ENCODE results near the gene MYL9. TPM values are rescaled to one million over a fixed set of nuclear protein-coding genes. Genes with fewer than 3 reads are reported as not detected.
A peak's percentile ranks its signal among the peaks of the same experiment; 100 is the strongest.

The MYL9 gene
- total and polyA plus RNA-seq, 2 donors (not counting 1 experiment from before 2014, with no cell fraction given), result 0.78 to 3.5 TPM

DNA sequence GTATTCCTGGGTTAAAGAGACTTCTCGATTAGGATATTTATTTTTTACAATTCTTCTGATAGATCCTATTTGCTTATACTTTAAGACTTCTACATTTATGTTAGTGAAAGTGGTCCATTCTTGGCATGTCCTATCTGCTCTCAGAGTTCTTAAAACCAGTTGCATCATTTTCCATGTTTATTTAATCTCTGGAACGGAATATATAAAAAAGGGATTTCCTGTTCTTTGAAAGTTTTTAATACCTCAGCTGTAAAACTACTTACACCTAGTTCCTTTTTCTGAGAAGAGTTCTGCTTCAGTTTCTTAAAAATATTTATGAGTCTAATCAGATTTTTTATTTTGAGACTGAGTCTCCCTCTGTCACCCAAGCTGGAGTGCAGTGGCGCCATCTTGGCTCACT is 18.0 kb upstream of the MYL9 start:
- Mint-ChIP-seq H3K9me3 (ENCODE audit: insufficient read depth) (no peaks in the 10 kb centered on the region), H3K27ac (no peak overlapping the region), H3K4me1 (peaks cover 10% of the 10 kb centered on the region), H3K27me3 (no peaks in the 10 kb centered on the region), H3K4me3 (no peak overlapping the region)
- Histone ChIP-seq H3K4me3 (ENCODE audit: control extremely low read depth in 1 of 5, extremely low read depth in 1 of 5, insufficient read depth in 1 of 5, low read depth in 2 of 5, low read length in 4 of 5) (no peak overlapping the region), H3K9me3 (ENCODE audit: control extremely low read depth in 1 of 3, control insufficient read depth in 2 of 3, insufficient read depth in 1 of 3, low read length in 2 of 3) (no peaks in the 10 kb centered on the region), H2AFZ (ENCODE audit: insufficient read depth, low read depth, low read length, poor library complexity, severe bottlenecking) (no peak overlapping the region), H3K79me2 (ENCODE audit: control insufficient read depth, insufficient read depth, low read length) (peaks cover 4% of the 10 kb centered on the region), H4K20me1 (ENCODE audit: control insufficient read depth, insufficient read depth, low read length, poor library complexity, severe bottlenecking) (no peaks in the 10 kb centered on the region), H3K27ac (ENCODE audit: low read length in 2 of 2) (peak overlapping the region; percentile 8 to 56), H3K4me1 (ENCODE audit: control insufficient read depth in 2 of 2, insufficient read depth in 2 of 2, low read length in 2 of 2) (peaks cover 14 to 15% of the 10 kb centered on the region in 2 donors), H3K27me3 (replicated peaks in 1 of 4; ENCODE audit: control extremely low read depth in 1 of 4, control insufficient read depth in 3 of 4, insufficient read depth in 4 of 4, low read length in 3 of 4) (no peaks in the 10 kb centered on the region), H3K9ac (ENCODE audit: low read length) (no peak overlapping the region), H3K36me3 (replicated peaks in 1 of 2; ENCODE audit: control extremely low read depth in 1 of 2, control insufficient read depth in 1 of 2, extremely low read depth in 1 of 2, insufficient read depth in 2 of 2, low read length in 1 of 2) (peaks cover 2 to 35% of the 10 kb centered on the region in 2 experiments), H3K4me2 (replicated peaks; ENCODE audit: low read depth, low read length, poor library complexity, severe bottlenecking) (no peak overlapping the region)
- ChIA-PET CTCF (no interaction called here), POLR2A (no interaction called here)
- 57% methylated on average over 1 of the region's 3 CpGs for WGBS (ENCODE audit: insufficient coverage)
- DNase-seq (no peak), ATAC-seq (ENCODE audit: low read depth) (no peak)
- TF ChIP-seq, protein P1, sequence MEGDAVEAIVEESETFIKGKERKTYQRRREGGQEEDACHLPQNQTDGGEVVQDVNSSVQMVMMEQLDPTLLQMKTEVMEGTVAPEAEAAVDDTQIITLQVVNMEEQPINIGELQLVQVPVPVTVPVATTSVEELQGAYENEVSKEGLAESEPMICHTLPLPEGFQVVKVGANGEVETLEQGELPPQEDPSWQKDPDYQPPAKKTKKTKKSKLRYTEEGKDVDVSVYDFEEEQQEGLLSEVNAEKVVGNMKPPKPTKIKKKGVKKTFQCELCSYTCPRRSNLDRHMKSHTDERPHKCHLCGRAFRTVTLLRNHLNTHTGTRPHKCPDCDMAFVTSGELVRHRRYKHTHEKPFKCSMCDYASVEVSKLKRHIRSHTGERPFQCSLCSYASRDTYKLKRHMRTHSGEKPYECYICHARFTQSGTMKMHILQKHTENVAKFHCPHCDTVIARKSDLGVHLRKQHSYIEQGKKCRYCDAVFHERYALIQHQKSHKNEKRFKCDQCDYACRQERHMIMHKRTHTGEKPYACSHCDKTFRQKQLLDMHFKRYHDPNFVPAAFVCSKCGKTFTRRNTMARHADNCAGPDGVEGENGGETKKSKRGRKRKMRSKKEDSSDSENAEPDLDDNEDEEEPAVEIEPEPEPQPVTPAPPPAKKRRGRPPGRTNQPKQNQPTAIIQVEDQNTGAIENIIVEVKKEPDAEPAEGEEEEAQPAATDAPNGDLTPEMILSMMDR (IDR thresholded peaks at IDR 0.05), result no peak
- TF ChIP-seq EZH2 (IDR thresholded peaks at IDR 0.05; ENCODE audit: borderline replicate concordance, insufficient read depth, low read depth, low read length, poor library complexity, severe bottlenecking), result no peak
- intact Hi-C loops (cut with micrococcal nuclease), result no loop called here

DNA sequence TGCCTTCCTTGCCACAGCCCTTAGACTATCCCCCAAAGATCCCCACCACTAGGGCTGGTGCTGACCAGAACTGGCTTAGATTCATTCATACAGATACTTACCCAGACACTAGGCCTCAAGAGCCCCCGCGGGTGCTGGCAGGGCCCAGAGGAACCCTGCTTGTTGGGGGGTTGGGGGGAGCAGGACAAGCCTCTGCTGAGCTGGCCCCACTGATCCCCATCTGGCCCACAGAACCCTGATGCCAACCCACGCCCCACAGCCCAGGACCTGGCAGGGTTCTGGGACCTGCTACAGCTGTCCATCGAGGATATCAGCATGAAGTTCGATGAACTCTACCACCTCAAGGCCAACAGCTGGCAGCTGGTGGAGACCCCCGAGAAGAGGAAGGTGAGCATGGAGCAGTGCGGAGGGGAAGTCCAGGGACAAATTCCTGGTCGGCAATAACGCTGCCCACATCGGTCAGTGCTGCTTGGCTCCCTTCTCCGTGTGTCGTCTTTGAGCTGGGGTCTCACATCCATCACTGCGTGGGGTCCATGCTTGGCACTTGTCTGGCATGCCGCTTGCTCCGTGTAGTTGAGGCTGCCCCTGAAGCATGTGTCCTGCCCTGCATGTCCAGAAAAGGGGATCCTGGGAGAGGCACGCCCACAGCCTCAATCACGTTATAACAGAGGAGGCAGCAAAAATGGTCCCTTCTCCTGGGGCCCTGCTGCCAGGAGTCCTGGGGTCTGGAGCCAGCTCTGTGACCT is 15.5 kb upstream of the MYL9 start:
- no peak overlapping the region for H3K4me2 ChIP-seq (replicated peaks; ENCODE audit: low read depth, low read length, poor library complexity, severe bottlenecking)
- H3K27me3 ChIP-seq (replicated peaks in 1 of 4; ENCODE audit: control extremely low read depth in 1 of 4, control insufficient read depth in 3 of 4, insufficient read depth in 4 of 4, low read length in 3 of 4), result no peaks in the 10 kb centered on the region
- DNase-seq, result no peak
- intact Hi-C loops (cut with micrococcal nuclease), result no loop called here
- Mint-ChIP-seq H3K27ac (no peak overlapping the region), H3K4me3 (no peak overlapping the region), H3K9me3 (ENCODE audit: insufficient read depth) (no peaks in the 10 kb centered on the region), H3K27me3 (no peaks in the 10 kb centered on the region), H3K4me1 (peaks cover 12% of the 10 kb centered on the region)
- no peaks in the 10 kb centered on the region for H3K9me3 ChIP-seq (ENCODE audit: control extremely low read depth in 1 of 3, control insufficient read depth in 2 of 3, insufficient read depth in 1 of 3, low read length in 2 of 3)
- no peak for ATAC-seq (ENCODE audit: low read depth)
- peaks cover 4% of the 10 kb centered on the region for H3K79me2 ChIP-seq (ENCODE audit: control insufficient read depth, insufficient read depth, low read length)
- H3K36me3 ChIP-seq (replicated peaks in 1 of 2; ENCODE audit: control extremely low read depth in 1 of 2, control insufficient read depth in 1 of 2, extremely low read depth in 1 of 2, insufficient read depth in 2 of 2, low read length in 1 of 2), result peaks cover 2 to 34% of the 10 kb centered on the region in 2 experiments
- H3K4me1 ChIP-seq (ENCODE audit: control insufficient read depth in 2 of 2, insufficient read depth in 2 of 2, low read length in 2 of 2), result peaks cover 14 to 15% of the 10 kb centered on the region in 2 donors
- WGBS (ENCODE audit: insufficient coverage), result 97% methylated on average over 15 of the region's 17 CpGs
- no peaks in the 10 kb centered on the region for H4K20me1 ChIP-seq (ENCODE audit: control insufficient read depth, insufficient read depth, low read length, poor library complexity, severe bottlenecking)
- H3K4me3 ChIP-seq (ENCODE audit: control extremely low read depth in 1 of 5, extremely low read depth in 1 of 5, insufficient read depth in 1 of 5, low read depth in 2 of 5, low read length in 4 of 5), result no peak overlapping the region
- no peak for TF ChIP-seq EZH2 (IDR thresholded peaks at IDR 0.05; ENCODE audit: borderline replicate concordance, insufficient read depth, low read depth, low read length, poor library complexity, severe bottlenecking)
- TF ChIP-seq, protein P1 (IDR thresholded peaks at IDR 0.05), result no peak
- ChIA-PET CTCF (no interaction called here), POLR2A (no interaction called here)
- H3K9ac ChIP-seq (ENCODE audit: low read length), result no peak overlapping the region
- no peak overlapping the region for H3K27ac ChIP-seq (ENCODE audit: low read length in 2 of 2)
- H2AFZ ChIP-seq (ENCODE audit: insufficient read depth, low read depth, low read length, poor library complexity, severe bottlenecking), result no peak overlapping the region

Data from B cell (primary cell).